Astrocyte (in vitro differentiated cells and primary cell): Measurements from ENCODE around the gene CDH24. TPM values are rescaled to one million over a fixed set of nuclear protein-coding genes. Genes with fewer than 3 reads are reported as not detected.

Experiments
- DNase-seq: peaks from one replicate; pipeline ENCODE4 v3.0.0-alpha.2; 2010; ENCODE audit warnings: low read depth
- FAIRE-seq: peaks from 2 replicates; lab custom pipeline; 2011; peaks lifted over from hg19 to GRCh38; lab: Jason Lieb, UNC
- H2AFZ ChIP-seq: 2 replicates; pipeline ENCODE4 v1.6.0; 2012; ENCODE audit warnings: low read depth, low read length, inconsistent platforms
- H3K27ac ChIP-seq: 2 replicates; pipeline ENCODE4 v1.5.1; 2011; ENCODE audit warnings: low read depth, low read length, inconsistent platforms
- H3K27me3 ChIP-seq: 2 replicates; pipeline ENCODE4 v1.6.0; 2011; ENCODE audit warnings: low read length, inconsistent platforms; ENCODE audit not compliant: insufficient read depth
- H3K36me3 ChIP-seq: 2 replicates; pipeline ENCODE4 v1.5.1; 2011; ENCODE audit warnings: low read length, inconsistent platforms; ENCODE audit not compliant: insufficient read depth
- H3K4me1 ChIP-seq: 2 replicates; pipeline ENCODE4 v1.5.1; 2011; ENCODE audit warnings: low read length, inconsistent platforms; ENCODE audit not compliant: insufficient read depth
- H3K4me2 ChIP-seq: 2 replicates; pipeline ENCODE4 v1.6.0; 2012; ENCODE audit warnings: low read length, inconsistent platforms
- H3K4me3 ChIP-seq: 2 replicates; pipeline ENCODE4 v1.5.1; 2011; ENCODE audit warnings: low read depth, mild to moderate bottlenecking, low read length, inconsistent platforms; ENCODE audit not compliant: insufficient read depth
- H3K79me2 ChIP-seq: 2 replicates; pipeline ENCODE4 v1.6.0; 2012; ENCODE audit warnings: mild to moderate bottlenecking, low read length, inconsistent platforms; ENCODE audit not compliant: insufficient read depth
- H3K9ac ChIP-seq: 2 replicates; pipeline ENCODE4 v1.6.0; 2012; ENCODE audit warnings: mild to moderate bottlenecking, low read length, inconsistent platforms
- H3K9me3 ChIP-seq: 2 replicates; pipeline ENCODE4 v1.5.1; 2012; ENCODE audit warnings: low read depth, mild to moderate bottlenecking, low read length, inconsistent platforms; ENCODE audit not compliant: insufficient read depth
- H4K20me1 ChIP-seq: 2 replicates; pipeline ENCODE4 v1.6.0; 2012; ENCODE audit warnings: low read length, inconsistent platforms; ENCODE audit not compliant: insufficient read depth
- H3K27ac Mint-ChIP-seq: one replicate; pipeline ENCODE4 v1.8.0; 2021; ENCODE audit warnings: mild to moderate bottlenecking, mixed read lengths; ENCODE audit not compliant: unreplicated experiment
- H3K27me3 Mint-ChIP-seq: one replicate; pipeline ENCODE4 v1.8.0; 2021; ENCODE audit warnings: low read depth, mixed read lengths; ENCODE audit not compliant: unreplicated experiment
- H3K36me3 Mint-ChIP-seq: one replicate; pipeline ENCODE4 v1.8.0; 2021; ENCODE audit warnings: low read depth, mixed read lengths; ENCODE audit not compliant: unreplicated experiment
- H3K4me1 Mint-ChIP-seq: one replicate; pipeline ENCODE4 v1.8.0; 2021; ENCODE audit warnings: low read depth, mixed read lengths; ENCODE audit not compliant: unreplicated experiment
- H3K4me3 Mint-ChIP-seq: one replicate; pipeline ENCODE4 v1.8.0; 2021; ENCODE audit warnings: mild to moderate bottlenecking, moderate library complexity, mixed read lengths; ENCODE audit not compliant: unreplicated experiment
- H3K9me3 Mint-ChIP-seq: one replicate; pipeline ENCODE4 v1.8.0; 2021; ENCODE audit warnings: mild to moderate bottlenecking, mixed read lengths; ENCODE audit not compliant: unreplicated experiment
- CTCF ChIP-seq: IDR thresholded peaks from 2 replicates; pipeline ENCODE4 v1.5.1; 2011; ENCODE audit warnings: low read depth, mild to moderate bottlenecking, inconsistent platforms, low read length, moderate library complexity; ENCODE audit not compliant: insufficient read depth
- EZH2 ChIP-seq: IDR thresholded peaks from 2 replicates; pipeline ENCODE4 v1.6.1; 2012; ENCODE audit warnings: mild to moderate bottlenecking, low read length, inconsistent platforms; ENCODE audit not compliant: insufficient read depth
- total RNA-seq: library from RNA; stranded (reverse); gene quantifications from 2 replicates; pipeline ENCODE4 v1.2.1, GENCODE V29; 2021

Gene CDH24
- total RNA-seq, 1 donor from 2014 or later: 22.2 TPM

GRCh38 chr14:23009939-23010726 is 47.2 kb downstream of the CDH24 start, which contains the start of gene C14orf93:
C14orf93 (minus strand) TSS chr14:23010143; CDS start chr14:22999023, 11,120 bp downstream.
- Histone ChIP-seq H3K4me2 (peak within 1 kb of the TSS; percentile 91), H4K20me1 (no peaks in the 10 kb centered on the region), H3K27ac (peak within 1 kb of the TSS; percentile 34), H3K9me3 (no peaks in the 10 kb centered on the region), H3K4me1 (peaks cover 22% of the 10 kb centered on the region), H3K36me3 (no peaks in the 10 kb centered on the region), H3K79me2 (no peaks in the 10 kb centered on the region), H3K4me3 (peak within 1 kb of the TSS; percentile 67), H3K9ac (peak within 1 kb of the TSS; percentile 83), H3K27me3 (no peaks in the 10 kb centered on the region), H2AFZ (peak within 1 kb of the TSS; percentile 97)
- Mint-ChIP-seq H3K4me3 (peak within 1 kb of the TSS; percentile 86), H3K4me1 (peaks cover 8% of the 10 kb centered on the region), H3K36me3 (no peaks in the 10 kb centered on the region), H3K9me3 (no peaks in the 10 kb centered on the region), H3K27ac (peak within 1 kb of the TSS; percentile 43), H3K27me3 (no peaks in the 10 kb centered on the region)
- TF ChIP-seq CTCF: no peak
- no peak for TF ChIP-seq EZH2
- FAIRE-seq (no peak), DNase-seq (peak; percentile 16)

- FAIRE-seq (no peak), DNase-seq (no peak)
- Histone ChIP-seq H3K27me3 (no peaks in the 10 kb centered on the region), H3K27ac (peak overlapping the region; percentile 34), H3K4me3 (peak overlapping the region; percentile 67), H2AFZ (peak overlapping the region; percentile 97), H3K9ac (peak overlapping the region; percentile 83), H3K9me3 (no peaks in the 10 kb centered on the region), H3K79me2 (no peaks in the 10 kb centered on the region), H3K4me2 (peak overlapping the region; percentile 91), H3K4me1 (peaks cover 22% of the 10 kb centered on the region), H4K20me1 (no peaks in the 10 kb centered on the region), H3K36me3 (no peaks in the 10 kb centered on the region)
- TF ChIP-seq CTCF: no peak
- TF ChIP-seq EZH2: no peak
- Mint-ChIP-seq H3K4me3 (peak overlapping the region; percentile 86), H3K27me3 (no peaks in the 10 kb centered on the region), H3K27ac (no peak overlapping the region), H3K36me3 (no peaks in the 10 kb centered on the region), H3K9me3 (no peaks in the 10 kb centered on the region), H3K4me1 (peaks cover 8% of the 10 kb centered on the region)
These were observed 47.8 kb downstream of the CDH24 start for GRCh38 chr14:23009483-23009938.

- H3K27me3 ChIP-seq: no peaks in the 10 kb centered on the region
- H3K79me2 ChIP-seq: no peaks in the 10 kb centered on the region
- no peaks in the 10 kb centered on the region for H3K36me3 Mint-ChIP-seq
- peak overlapping the region; percentile 40 for H3K4me3 Mint-ChIP-seq
- H3K36me3 ChIP-seq: no peaks in the 10 kb centered on the region
- no peak overlapping the region for H3K4me3 ChIP-seq
- H3K4me2 ChIP-seq: no peak overlapping the region
- H3K27me3 Mint-ChIP-seq: no peaks in the 10 kb centered on the region
- H3K9me3 ChIP-seq: no peaks in the 10 kb centered on the region
- H2AFZ ChIP-seq: no peak overlapping the region
- H3K9me3 Mint-ChIP-seq: no peaks in the 10 kb centered on the region
- no peak overlapping the region for H3K27ac Mint-ChIP-seq
- TF ChIP-seq EZH2 (no peak), CTCF (no peak)
- no peak overlapping the region for H3K27ac ChIP-seq
- no peak for DNase-seq
- H3K4me1 Mint-ChIP-seq: peaks cover 8% of the 10 kb centered on the region
- H3K9ac ChIP-seq: no peak overlapping the region
- no peak for FAIRE-seq
- no peaks in the 10 kb centered on the region for H4K20me1 ChIP-seq
- H3K4me1 ChIP-seq: peaks cover 22% of the 10 kb centered on the region
These were observed 48.5 kb downstream of the CDH24 start for GRCh38 chr14:23008831-23009230.
